Activated CD8-positive, alpha-beta T cell treated with anti-CD3 and anti-CD28 coated beads for 36 hours (primary cell): ENCODE data around the gene UNC13B. TPM values are rescaled to one million over a fixed set of nuclear protein-coding genes. Genes with fewer than 3 reads are reported as not detected.
A peak's percentile ranks its signal among the peaks of the same experiment; 100 is the strongest.

Source experiments
- ATAC-seq: fragments of 200-7000 bp; cut with Tn5 transposase; one replicate; pipeline ENCODE4 v1.10.0; 2021; ENCODE audit warnings: mild to moderate bottlenecking, moderate library complexity
- CTCF ChIA-PET: fragments of 350-600 bp; sonication (Branson Sonifier 250); formaldehyde crosslinking; loops from one replicate; lab custom pipeline; 2021; ENCODE audit warnings: antibody characterized with exemption; lab: Charles Lee
- POLR2A ChIA-PET: fragments of 350-600 bp; sonication (Branson Sonifier 250); formaldehyde crosslinking; loops from one replicate; lab custom pipeline; 2021; ENCODE audit warnings: antibody characterized with exemption; lab: Charles Lee
- DNase-seq: peaks from one replicate; pipeline ENCODE4 v3.0.0-alpha.2; 2020
- H3K27ac Mint-ChIP-seq: one replicate; pipeline ENCODE4 v1.8.0; 2021; ENCODE audit warnings: mild to moderate bottlenecking, mixed read lengths
- H3K27me3 Mint-ChIP-seq: one replicate; pipeline ENCODE4 v1.8.0; 2021; ENCODE audit warnings: mixed read lengths
- H3K36me3 Mint-ChIP-seq: one replicate; pipeline ENCODE4 v1.8.0; 2021; ENCODE audit warnings: low read depth, mixed read lengths
- H3K4me1 Mint-ChIP-seq: one replicate; pipeline ENCODE4 v1.8.0; 2021; ENCODE audit warnings: low read depth, mixed read lengths
- H3K4me3 Mint-ChIP-seq: one replicate; pipeline ENCODE4 v1.8.0; 2021; ENCODE audit warnings: mild to moderate bottlenecking, moderate library complexity, mixed read lengths
- H3K9me3 Mint-ChIP-seq: one replicate; pipeline ENCODE4 v1.8.0; 2021; ENCODE audit warnings: mixed read lengths
- CTCF ChIP-seq: fragments of 200-600 bp; IDR thresholded peaks from one replicate; pipeline ENCODE4 v1.8.0; 2022; ENCODE audit warnings: antibody characterized with exemption, mild to moderate bottlenecking
- intact Hi-C: fragments of 100-400 bp; cut with micrococcal nuclease; formaldehyde crosslinking; loops from one replicate; pipeline ENCODE4 v1.10.0; 2022
- total RNA-seq, 2 experiments: library from RNA; stranded (reverse); gene quantifications; one replicate each; pipeline ENCODE4 v1.2.3, GENCODE V29; 2021

UNC13B gene
- total RNA-seq, 2 experiments from 2014 or later, result 1.3 to 1.9 TPM

DNA sequence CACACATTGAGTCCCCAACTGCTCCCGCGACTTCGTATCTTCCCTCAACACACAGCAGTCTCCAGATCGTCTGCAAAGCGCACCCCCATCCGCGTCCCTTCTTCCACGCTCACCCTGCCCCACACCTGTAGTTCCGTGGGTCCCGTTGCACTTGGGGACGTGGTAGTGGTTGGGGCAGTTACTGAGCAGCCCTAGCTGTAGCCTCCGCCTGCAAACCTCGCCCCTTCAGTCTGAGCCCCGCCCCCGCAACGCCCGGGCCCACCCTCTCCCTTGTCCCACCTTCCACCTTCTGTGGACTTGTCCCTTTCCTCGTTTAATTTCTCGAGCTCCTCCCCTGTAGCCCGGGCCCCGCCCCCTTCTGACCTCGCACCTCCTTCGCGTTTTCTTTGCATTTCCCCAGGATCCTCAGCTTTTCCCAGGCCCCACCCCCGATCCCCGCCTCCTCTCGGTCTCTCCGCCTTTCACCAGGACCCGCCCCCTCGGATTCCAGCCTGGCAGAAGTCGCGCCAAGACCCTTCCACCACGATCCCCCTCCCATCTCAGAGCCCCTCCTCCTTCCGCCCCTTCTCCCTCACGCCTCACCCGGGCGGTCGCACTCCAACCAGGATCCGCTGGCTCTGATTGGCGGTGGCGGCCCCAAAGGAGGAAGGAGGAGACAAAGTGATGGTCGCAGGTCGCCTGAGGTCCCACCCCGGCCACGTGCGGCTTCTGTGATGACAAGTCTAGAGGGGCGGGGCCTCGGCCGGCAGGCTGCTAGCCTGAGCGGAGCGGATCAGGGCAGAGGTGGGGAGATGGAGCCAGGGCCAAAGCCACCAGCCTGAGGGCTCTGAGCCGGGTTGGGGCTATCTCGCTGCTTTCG, 45.9 kb upstream of the UNC13B start, which contains the start of gene ATOSB:
Gene ATOSB (minus strand): TSS at position 183 of the 859 bp plus-strand sequence. CDS start 7,588 bp downstream, outside the sequence.
- TF ChIP-seq CTCF, result no peak
- Mint-ChIP-seq H3K4me1 (peaks cover 43% of the 10 kb centered on the region), H3K27ac (peak within 1 kb of the TSS; percentile 86), H3K36me3 (no peaks in the 10 kb centered on the region), H3K27me3 (no peaks in the 10 kb centered on the region), H3K9me3 (no peaks in the 10 kb centered on the region), H3K4me3 (peak within 1 kb of the TSS; percentile 75)
- DNase-seq, result peak; percentile 98
- POLR2A ChIA-PET, result interaction anchor here (0.7 to 3.8 kb wide), 5 partner anchors 13 to 615 kb away, joined by 3 to 32 read pairs (median 4); partner anchors contain the start of genes STOML2 and VCP
- CTCF ChIA-PET, result interaction anchor here (0.7 to 4.4 kb wide), 11 partner anchors 10 to 438 kb away, joined by 3 to 42 read pairs (median 4); partner anchors contain the start of genes PIGO and UNC13B
- ATAC-seq, result peak; percentile 60
- intact Hi-C loops, result loop anchor here (5.0 to 10.0 kb wide), 3 partner anchors 141 to 439 kb away; no protein-coding TSS in a partner anchor

DNA sequence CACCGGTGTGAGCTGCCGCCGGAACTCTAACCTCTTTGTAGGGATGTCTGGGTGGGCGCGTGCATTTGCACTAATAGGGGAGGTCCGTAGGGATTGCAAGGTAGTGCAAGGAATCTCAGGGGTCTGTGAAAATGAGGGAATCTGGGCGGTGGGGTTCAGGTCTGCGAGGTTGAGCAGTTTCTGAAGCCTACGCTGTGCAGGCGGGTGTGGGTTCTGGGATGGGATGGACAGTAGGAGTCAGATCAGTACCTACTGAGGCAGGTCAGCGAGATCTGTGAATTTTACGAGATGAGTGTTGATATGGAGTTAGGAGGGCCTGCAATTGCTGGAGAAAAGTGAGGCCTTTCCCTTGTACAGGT, 45.3 kb upstream of the UNC13B start:
- POLR2A ChIA-PET, result interaction anchor here (0.5 to 3.8 kb wide), 4 partner anchors 10 to 396 kb away, joined by 3 to 32 read pairs (median 4); partner anchors contain the start of gene STOML2
- Mint-ChIP-seq H3K27ac (peak overlapping the region; percentile 86), H3K36me3 (no peaks in the 10 kb centered on the region), H3K4me1 (peaks cover 40% of the 10 kb centered on the region), H3K4me3 (peak overlapping the region; percentile 75), H3K27me3 (no peaks in the 10 kb centered on the region), H3K9me3 (no peaks in the 10 kb centered on the region)
- DNase-seq (no peak), ATAC-seq (no peak)
- TF ChIP-seq CTCF, result no peak
- intact Hi-C loops, result loop anchor here (5.0 to 10.0 kb wide), 3 partner anchors 141 to 438 kb away; no protein-coding TSS in a partner anchor
- CTCF ChIA-PET, result interaction anchor here (0.7 to 4.4 kb wide), 18 partner anchors 12 to 440 kb away, joined by 3 to 42 read pairs (median 4); partner anchors contain the start of genes PIGO and UNC13B

GRCh38 chr9:35116898-35117551, 44.8 kb upstream of the UNC13B start:
- no peaks in the 10 kb centered on the region for H3K9me3 Mint-ChIP-seq
- peak; percentile 91 for DNase-seq

GRCh38 chr9:35134920-35135319, 26.9 kb upstream of the UNC13B start:
- no peak for TF ChIP-seq CTCF
- ATAC-seq (no peak), DNase-seq (no peak)
- Mint-ChIP-seq H3K27me3 (no peaks in the 10 kb centered on the region), H3K36me3 (no peaks in the 10 kb centered on the region), H3K27ac (no peak overlapping the region), H3K9me3 (no peaks in the 10 kb centered on the region), H3K4me1 (no peaks in the 10 kb centered on the region), H3K4me3 (no peak overlapping the region)
- ChIA-PET CTCF (no interaction called here), POLR2A (no interaction called here)
- intact Hi-C loops, result no loop called here

More at GRCh38 chr9:35116898-35117551, 44.8 kb upstream of the UNC13B start:
- Mint-ChIP-seq H3K36me3 (no peaks in the 10 kb centered on the region), H3K27ac (peak overlapping the region; percentile 86), H3K4me3 (peak overlapping the region; percentile 75), H3K27me3 (no peaks in the 10 kb centered on the region), H3K4me1 (peaks cover 35% of the 10 kb centered on the region)
- TF ChIP-seq CTCF, result peak; percentile 83
- CTCF ChIA-PET, result interaction anchor here (0.6 to 4.4 kb wide), 18 partner anchors 11 to 440 kb away, joined by 3 to 42 read pairs (median 3); partner anchors contain the start of gene PIGO
- POLR2A ChIA-PET, result interaction anchor here (0.5 to 3.8 kb wide), 3 partner anchors 9 to 395 kb away, joined by 4 to 32 read pairs (median 4); partner anchors contain the start of gene STOML2
- intact Hi-C loops, result loop anchor here (5.0 to 10.0 kb wide), 3 partner anchors 140 to 438 kb away; no protein-coding TSS in a partner anchor
- peak; percentile 51 for ATAC-seq
